ENCODE results near the gene RAI1. TPM values are rescaled to one million over a fixed set of nuclear protein-coding genes. Genes with fewer than 3 reads are reported as not detected.

RAI1 gene
- total RNA-seq, 1 experiment from 2014 or later, result 12.7 TPM

- DNase-seq (ENCODE audit: low read depth in 1 of 2, low spot score in 2 of 2), result no peak
- Histone ChIP-seq H3K27ac (no peak overlapping the region), H3K9me3 (replicated peaks) (no peaks in the 10 kb centered on the region), H3K4me1 (replicated peaks) (peaks cover 33% of the 10 kb centered on the region), H3K4me3 (no peak overlapping the region), H3K36me3 (no peaks in the 10 kb centered on the region), H3K27me3 (replicated peaks) (no peaks in the 10 kb centered on the region)
Observed at GRCh38 chr17:17824783-17825614, 143.7 kb downstream of the RAI1 start.

DNA sequence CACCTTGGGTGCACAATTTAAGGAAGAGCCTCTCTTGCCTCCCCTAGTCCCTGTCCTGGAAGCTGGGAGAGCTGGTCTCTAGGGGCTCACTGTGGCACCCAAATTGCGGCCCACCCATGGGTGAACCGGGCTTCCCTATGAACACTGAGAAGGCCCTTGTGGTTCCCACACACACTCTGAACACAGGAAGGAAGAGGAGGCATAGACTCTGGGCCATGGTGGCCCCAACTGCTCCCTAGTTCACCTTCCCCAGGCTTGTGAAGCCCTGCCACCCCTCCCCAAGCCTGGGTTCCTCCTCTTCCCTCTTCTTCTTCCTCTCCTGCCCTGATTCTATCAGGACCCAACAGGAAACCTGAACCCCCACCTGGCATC, 145.1 kb downstream of the RAI1 start:
- Histone ChIP-seq H3K9me3 (replicated peaks) (no peaks in the 10 kb centered on the region), H3K4me1 (replicated peaks) (peaks cover 30% of the 10 kb centered on the region), H3K27me3 (replicated peaks) (no peaks in the 10 kb centered on the region), H3K36me3 (no peaks in the 10 kb centered on the region), H3K4me3 (no peak overlapping the region), H3K27ac (no peak overlapping the region)
- no peak for DNase-seq (ENCODE audit: low read depth in 1 of 2, low spot score in 2 of 2)

DNA sequence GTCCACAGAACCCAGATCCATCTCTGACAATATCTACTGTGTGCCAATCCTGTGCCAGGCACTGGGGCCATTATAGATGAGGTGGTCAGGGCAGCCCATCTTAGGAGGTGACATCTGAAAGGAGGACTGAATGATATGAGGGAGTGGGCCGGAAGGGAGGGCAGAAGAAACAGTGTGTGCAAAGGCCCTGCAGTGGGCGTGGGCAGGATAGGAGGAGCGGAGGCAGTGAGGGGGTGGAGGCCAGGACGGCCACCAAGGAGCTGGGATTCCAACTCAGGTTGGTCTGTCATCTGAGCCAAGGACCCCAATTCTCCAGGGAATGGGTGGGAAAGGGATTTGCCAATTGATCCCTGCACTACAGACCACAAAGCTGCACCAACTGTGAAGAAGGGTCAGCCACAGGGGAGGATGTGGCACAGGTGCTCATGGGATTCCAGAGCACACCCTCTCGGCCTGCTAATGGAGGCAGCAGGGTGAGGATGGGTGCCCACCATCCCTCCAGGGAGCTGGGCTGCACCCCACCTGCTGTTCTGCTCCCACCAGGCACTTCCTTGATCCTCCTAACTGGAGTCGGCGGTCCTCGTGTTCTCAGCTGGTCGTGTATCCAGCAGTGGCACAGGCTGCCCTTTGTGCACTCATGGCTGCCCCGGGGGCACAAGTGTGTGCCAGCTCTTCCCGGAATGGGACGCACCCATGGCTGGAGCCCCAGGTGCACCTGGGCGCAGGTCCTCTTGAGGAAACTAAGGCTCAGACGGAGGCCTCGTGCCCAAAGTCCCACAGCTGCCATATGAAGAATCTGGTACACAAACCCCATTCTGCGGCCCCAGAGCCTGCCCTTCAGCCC, 145.9 kb downstream of the RAI1 start:
- H3K36me3 ChIP-seq, result peaks cover 5% of the 10 kb centered on the region
- H3K4me3 ChIP-seq, result no peak overlapping the region
- no peaks in the 10 kb centered on the region for H3K9me3 ChIP-seq (replicated peaks)
- H3K27me3 ChIP-seq (replicated peaks), result no peaks in the 10 kb centered on the region
- H3K27ac ChIP-seq, result no peak overlapping the region
- DNase-seq (ENCODE audit: low read depth in 1 of 2, low spot score in 2 of 2), result no peak
- H3K4me1 ChIP-seq (replicated peaks), result peaks cover 30% of the 10 kb centered on the region

DNA sequence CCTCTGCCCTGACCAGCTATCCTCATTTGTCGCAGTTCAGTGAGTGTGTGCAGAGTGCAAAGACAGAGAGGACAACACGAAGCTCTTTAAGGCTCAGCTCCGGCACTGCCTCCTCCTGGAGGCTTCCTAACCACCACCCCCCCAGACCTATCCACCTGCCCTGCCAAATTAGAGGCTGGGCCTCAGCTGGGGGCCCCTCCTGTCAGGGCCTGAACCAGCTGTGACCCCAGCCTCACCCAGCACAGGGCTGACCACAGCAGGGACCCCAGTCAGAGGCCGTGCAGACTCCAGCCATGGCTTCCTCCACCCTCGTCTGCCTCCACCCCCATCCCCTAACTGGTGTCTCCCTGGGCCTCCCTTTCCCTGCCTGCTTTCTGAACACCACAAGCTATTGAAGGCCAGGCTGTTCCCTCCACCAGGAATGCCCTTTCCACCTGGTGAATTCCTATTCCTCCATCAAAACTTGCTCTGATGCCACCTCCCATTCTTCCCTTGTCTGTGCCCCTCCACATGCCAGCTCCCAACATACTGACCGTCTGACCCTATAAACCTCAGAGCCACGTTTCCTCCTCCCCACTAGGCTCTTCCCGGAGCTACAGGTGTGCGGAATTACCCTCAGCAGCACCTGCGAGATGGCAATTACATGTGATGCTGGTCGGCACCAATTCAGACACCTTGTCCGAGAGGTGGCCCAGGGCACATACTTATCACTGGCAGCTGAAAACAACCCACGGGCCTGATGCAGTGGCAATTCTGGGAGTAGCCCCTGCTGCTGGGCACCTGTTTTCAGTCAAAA, 146.8 kb downstream of the RAI1 start:
- Histone ChIP-seq H3K27ac (no peak overlapping the region), H3K9me3 (replicated peaks) (no peaks in the 10 kb centered on the region), H3K4me1 (replicated peaks) (peaks cover 27% of the 10 kb centered on the region), H3K27me3 (replicated peaks) (no peaks in the 10 kb centered on the region), H3K4me3 (no peak overlapping the region), H3K36me3 (peaks cover 5% of the 10 kb centered on the region)
- no peak for DNase-seq (ENCODE audit: low read depth in 1 of 2, low spot score in 2 of 2)

GRCh38 chr17:17830269-17830567, 149.0 kb downstream of the RAI1 start:
- no peaks in the 10 kb centered on the region for H3K9me3 ChIP-seq (replicated peaks)
- no peak for DNase-seq (ENCODE audit: low read depth in 1 of 2, low spot score in 2 of 2)
- no peak overlapping the region for H3K27ac ChIP-seq
- H3K4me1 ChIP-seq (replicated peaks), result peaks cover 8% of the 10 kb centered on the region
- no peak overlapping the region for H3K4me3 ChIP-seq
- no peaks in the 10 kb centered on the region for H3K27me3 ChIP-seq (replicated peaks)
- peaks cover 5% of the 10 kb centered on the region for H3K36me3 ChIP-seq

DNA sequence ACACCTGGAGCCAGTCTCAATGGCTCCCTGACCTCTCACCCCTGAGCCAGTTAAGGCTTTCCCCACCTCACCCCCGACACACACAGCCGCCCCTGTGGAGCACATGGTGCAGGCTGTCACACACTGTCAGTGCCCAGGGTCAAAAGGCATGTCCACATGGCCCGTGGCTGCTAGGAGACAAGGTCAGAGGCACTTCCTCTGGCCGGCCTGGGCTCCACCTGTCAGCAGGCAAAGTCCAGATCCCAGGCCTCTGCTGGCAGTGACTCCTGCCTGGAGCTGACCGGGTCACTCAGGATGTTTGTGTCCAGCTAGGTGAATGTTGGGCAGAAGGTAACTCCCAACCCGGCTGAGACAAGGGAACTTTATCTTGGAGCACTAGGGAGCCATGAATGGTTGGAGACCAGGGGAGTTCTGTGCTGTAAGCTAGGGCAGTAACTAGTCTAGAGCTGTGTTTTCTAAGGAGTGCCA, 149.5 kb downstream of the RAI1 start:
- H3K27me3 ChIP-seq (replicated peaks), result no peaks in the 10 kb centered on the region
- DNase-seq (ENCODE audit: low read depth in 1 of 2, low spot score in 2 of 2), result no peak
- H3K36me3 ChIP-seq, result peaks cover 5% of the 10 kb centered on the region
- H3K4me1 ChIP-seq (replicated peaks), result peaks cover 8% of the 10 kb centered on the region
- H3K9me3 ChIP-seq (replicated peaks), result no peaks in the 10 kb centered on the region
- H3K27ac ChIP-seq, result no peak overlapping the region
- H3K4me3 ChIP-seq, result no peak overlapping the region

DNA sequence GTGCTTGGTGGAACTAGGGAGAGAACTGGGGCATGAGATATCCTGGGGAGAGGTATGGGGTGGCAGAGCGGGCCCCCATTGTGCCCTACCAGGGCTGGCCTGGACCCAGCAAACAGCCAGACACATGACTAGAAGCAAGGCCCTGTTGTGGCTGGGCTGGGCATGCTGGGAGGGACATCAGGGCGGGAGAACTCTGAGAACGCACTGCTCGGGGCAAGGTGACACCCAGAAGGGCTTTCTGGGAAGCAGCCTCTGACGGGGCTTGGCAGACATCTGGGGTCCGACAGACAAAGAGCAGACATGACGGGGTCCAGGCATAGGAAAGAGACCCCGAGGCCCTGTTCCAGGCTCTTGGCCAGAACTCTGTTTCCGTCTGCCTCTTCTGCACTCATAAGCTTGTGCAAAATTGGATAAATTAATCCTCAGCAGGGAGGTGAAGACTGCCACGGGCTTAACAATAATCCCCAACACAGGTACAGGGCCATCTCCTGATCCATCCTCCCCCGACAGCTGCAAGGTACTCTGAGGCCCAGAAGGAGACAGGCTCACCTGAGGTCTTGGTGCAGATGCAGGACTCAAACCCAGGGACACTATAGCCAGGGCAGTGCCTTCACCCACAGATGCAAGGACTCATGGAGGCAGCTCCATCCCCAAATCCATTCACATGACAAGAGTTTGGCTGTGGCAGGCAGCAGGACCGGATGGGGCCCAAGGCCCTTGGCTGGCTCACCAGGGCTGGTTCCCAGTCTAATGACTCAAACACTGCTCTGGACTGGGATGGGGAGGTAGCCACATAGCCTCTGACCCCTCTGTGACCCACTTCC, 150.2 kb downstream of the RAI1 start:
- H3K9me3 ChIP-seq (replicated peaks), result no peaks in the 10 kb centered on the region
- peaks cover 6% of the 10 kb centered on the region for H3K36me3 ChIP-seq
- no peak overlapping the region for H3K4me3 ChIP-seq
- H3K27me3 ChIP-seq (replicated peaks), result no peaks in the 10 kb centered on the region
- H3K27ac ChIP-seq, result no peak overlapping the region
- no peak for DNase-seq (ENCODE audit: low read depth in 1 of 2, low spot score in 2 of 2)
- peaks cover 9% of the 10 kb centered on the region for H3K4me1 ChIP-seq (replicated peaks)

- Histone ChIP-seq H3K27ac (no peak overlapping the region), H3K27me3 (replicated peaks) (no peaks in the 10 kb centered on the region), H3K36me3 (peaks cover 10% of the 10 kb centered on the region), H3K4me1 (replicated peaks) (peaks cover 12% of the 10 kb centered on the region), H3K4me3 (no peak overlapping the region), H3K9me3 (replicated peaks) (no peaks in the 10 kb centered on the region)
- DNase-seq (ENCODE audit: low read depth in 1 of 2, low spot score in 2 of 2), result no peak
Observed at GRCh38 chr17:17832032-17832363, 150.7 kb downstream of the RAI1 start.

GRCh38 chr17:17833658-17834357, 152.6 kb downstream of the RAI1 start:
- Histone ChIP-seq H3K36me3 (peaks cover 10% of the 10 kb centered on the region), H3K4me3 (no peak overlapping the region), H3K27ac (no peak overlapping the region), H3K9me3 (replicated peaks) (no peaks in the 10 kb centered on the region), H3K27me3 (replicated peaks) (no peaks in the 10 kb centered on the region), H3K4me1 (replicated peaks) (peaks cover 30% of the 10 kb centered on the region)
- no peak for DNase-seq (ENCODE audit: low read depth in 1 of 2, low spot score in 2 of 2)

DNA sequence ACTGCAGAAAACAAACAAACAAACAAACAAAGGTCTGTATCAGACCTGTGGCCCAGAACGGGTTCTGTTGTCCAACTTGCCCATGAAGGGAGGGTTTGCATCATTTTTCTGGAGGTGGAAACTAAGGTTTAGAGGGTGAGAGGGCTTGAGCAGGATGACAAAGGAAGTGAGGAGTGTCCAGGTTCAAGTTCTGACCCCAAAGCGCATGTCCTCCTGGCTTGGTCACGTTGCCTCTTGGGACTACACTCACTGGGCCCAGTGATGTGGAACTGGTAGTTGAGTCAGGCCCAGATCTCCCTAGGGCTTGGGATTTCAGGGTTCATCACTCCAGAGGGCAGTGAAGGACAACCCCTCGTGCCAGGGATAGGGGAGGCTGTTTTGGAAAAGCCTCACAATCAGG, 153.7 kb downstream of the RAI1 start:
- Histone ChIP-seq H3K4me3 (no peak overlapping the region), H3K4me1 (replicated peaks) (peaks cover 41% of the 10 kb centered on the region), H3K9me3 (replicated peaks) (no peaks in the 10 kb centered on the region), H3K27me3 (replicated peaks) (no peaks in the 10 kb centered on the region), H3K36me3 (peaks cover 10% of the 10 kb centered on the region), H3K27ac (no peak overlapping the region)
- DNase-seq (ENCODE audit: low read depth in 1 of 2, low spot score in 2 of 2), result no peak

DNA sequence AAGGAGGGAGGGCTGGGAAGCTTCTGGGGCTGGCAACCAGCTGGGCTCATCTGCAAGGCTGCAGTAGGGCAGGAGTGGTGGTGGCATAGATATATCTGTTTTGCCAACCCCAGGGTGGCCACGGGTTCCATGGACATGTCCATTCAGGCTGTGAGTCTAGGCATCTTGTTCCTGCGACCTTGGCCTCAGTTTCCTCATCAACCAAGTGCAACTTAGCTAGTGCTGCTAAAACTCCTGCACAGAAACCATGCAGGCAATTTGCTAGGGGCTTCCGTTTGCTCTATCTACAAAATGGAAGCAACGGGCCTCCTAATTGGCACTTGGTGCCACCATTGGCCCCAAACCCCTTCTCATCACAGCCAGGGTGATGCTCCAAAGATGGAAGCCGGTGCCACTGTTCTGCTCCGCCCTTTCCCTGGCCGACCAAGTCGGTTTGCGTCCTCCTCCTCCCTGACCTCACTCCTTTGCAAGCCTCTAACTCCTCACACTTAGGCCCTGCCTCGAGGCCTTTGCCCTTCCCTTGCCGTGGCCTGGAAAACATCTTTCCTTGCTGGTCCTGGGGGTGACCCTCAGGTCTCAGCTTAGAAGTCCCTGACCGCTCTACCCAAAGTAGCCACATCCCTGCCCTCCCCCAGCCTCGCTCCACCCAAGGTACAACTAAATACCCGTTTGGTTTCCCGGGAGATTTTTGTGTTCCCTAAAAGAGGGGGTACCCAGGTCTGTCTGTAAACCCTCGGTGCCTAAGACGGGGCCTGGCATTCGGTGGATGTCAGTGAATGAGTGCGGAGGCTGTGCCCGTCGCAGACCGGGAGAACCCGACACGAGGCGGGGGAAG, 154.4 kb downstream of the RAI1 start:
- Histone ChIP-seq H3K9me3 (replicated peaks) (no peaks in the 10 kb centered on the region), H3K4me1 (replicated peaks) (peaks cover 48% of the 10 kb centered on the region), H3K4me3 (peak overlapping the region; percentile 70), H3K27ac (peak overlapping the region; percentile 91), H3K27me3 (replicated peaks) (no peaks in the 10 kb centered on the region), H3K36me3 (peaks cover 10% of the 10 kb centered on the region)
- DNase-seq (ENCODE audit: low read depth in 1 of 2, low spot score in 2 of 2), result no peak

DNA sequence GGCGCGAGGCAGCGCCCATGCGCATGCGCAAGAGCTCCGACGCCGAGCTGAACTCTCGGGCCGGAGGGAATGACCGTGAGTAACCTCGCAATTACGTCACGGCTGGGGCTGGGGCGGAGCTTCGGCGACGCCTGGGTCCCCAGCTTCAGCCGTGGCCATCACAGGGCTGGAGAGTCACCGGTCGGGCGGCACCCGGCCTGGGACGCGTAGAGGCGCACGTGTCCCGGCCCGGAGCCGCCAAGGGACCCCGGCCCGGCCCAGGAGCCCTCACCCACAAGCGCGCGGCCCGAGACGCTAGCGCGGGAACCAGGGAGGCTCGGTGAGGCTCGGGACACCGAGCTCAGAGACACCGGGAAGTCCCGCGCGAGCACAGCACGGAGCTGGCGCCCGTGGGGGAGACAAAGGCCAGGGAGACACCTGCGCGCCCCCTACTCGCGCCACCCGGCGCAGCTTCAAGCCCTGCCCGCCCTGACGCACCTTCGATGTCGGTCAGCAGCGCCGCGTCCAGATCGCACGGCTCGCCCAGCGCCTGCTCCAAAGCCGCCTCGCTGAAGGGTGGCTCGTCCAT, 155.1 kb downstream of the RAI1 start:
- DNase-seq (ENCODE audit: low read depth in 1 of 2, low spot score in 2 of 2), result peak; percentile 95 to 96
- no peaks in the 10 kb centered on the region for H3K27me3 ChIP-seq (replicated peaks)
- peak overlapping the region; percentile 91 for H3K27ac ChIP-seq
- H3K9me3 ChIP-seq (replicated peaks), result no peaks in the 10 kb centered on the region
- H3K4me3 ChIP-seq, result peak overlapping the region; percentile 70
- H3K36me3 ChIP-seq, result peaks cover 10% of the 10 kb centered on the region
- peaks cover 55% of the 10 kb centered on the region for H3K4me1 ChIP-seq (replicated peaks)
